IMR-90 (cell line): Measurements from ENCODE around the gene TST.

ENCODE experiments used
- BHLHE40 ChIP-seq: fragments of 150-350 bp; IDR thresholded peaks from 2 replicates; pipeline ENCODE4 v1.6.1; 2016; ENCODE audit warnings: mild to moderate bottlenecking, low read depth, low read length
- CEBPB ChIP-seq: IDR thresholded peaks from 2 replicates; pipeline ENCODE4 v1.6.1; 2012; ENCODE audit warnings: low read depth, low read length, improper control_type of control experiment
- ELK1 ChIP-seq: fragments of 150-350 bp; IDR thresholded peaks from 2 replicates; pipeline ENCODE4 v1.6.1; 2016; ENCODE audit warnings: low read depth, mild to moderate bottlenecking, low read length, moderate library complexity, borderline replicate concordance
- FOS ChIP-seq: fragments of 150-350 bp; IDR thresholded peaks from 2 replicates; pipeline ENCODE4 v1.6.1; 2016; ENCODE audit warnings: low read depth, low read length
- MAZ ChIP-seq: IDR thresholded peaks from 2 replicates; pipeline ENCODE4 v1.6.1; 2012; ENCODE audit warnings: low read depth, mild to moderate bottlenecking, low read length, improper control_type of control experiment, moderate library complexity, borderline replicate concordance
- MXI1 ChIP-seq: IDR thresholded peaks from 2 replicates; pipeline ENCODE4 v1.6.1; 2012; ENCODE audit warnings: low read depth, mild to moderate bottlenecking, low read length, moderate library complexity, borderline replicate concordance
- POLR2A ChIP-seq: IDR thresholded peaks from 2 replicates; pipeline ENCODE4 v1.6.1; 2012; ENCODE audit warnings: mild to moderate bottlenecking, low read depth, low read length
- RAD21 ChIP-seq: IDR thresholded peaks from 2 replicates; pipeline ENCODE4 v1.6.1; 2012; ENCODE audit warnings: low read length, improper control_type of control experiment
- RCOR1 ChIP-seq: IDR thresholded peaks from 2 replicates; pipeline ENCODE4 v1.6.1; 2012; ENCODE audit warnings: mild to moderate bottlenecking, low read length, improper control_type of control experiment; ENCODE audit not compliant: insufficient replicate concordance
- SMC3 ChIP-seq: fragments of 150-350 bp; IDR thresholded peaks from 2 replicates; pipeline ENCODE4 v1.6.1; 2016; ENCODE audit warnings: low read depth, mild to moderate bottlenecking, antibody characterized with exemption, low read length, moderate library complexity
- TF ChIP-seq, protein P1 (sequence below): conservative IDR thresholded peaks from 2 replicates; pipeline ENCODE4 v1.5.1; 2012; ENCODE audit warnings: mild to moderate bottlenecking, low read depth, low read length, improper control_type of control experiment
- TF ChIP-seq, protein P2 (sequence below): fragments of 150-350 bp; IDR thresholded peaks from 2 replicates; pipeline ENCODE4 v1.6.1; 2017; ENCODE audit warnings: mild to moderate bottlenecking, antibody characterized with exemption, low read length, low read depth

GRCh38 chr22:36997746-36998145 is 21.5 kb downstream of the TST start:
- TF ChIP-seq RAD21, result no peak
- TF ChIP-seq, protein P1, sequence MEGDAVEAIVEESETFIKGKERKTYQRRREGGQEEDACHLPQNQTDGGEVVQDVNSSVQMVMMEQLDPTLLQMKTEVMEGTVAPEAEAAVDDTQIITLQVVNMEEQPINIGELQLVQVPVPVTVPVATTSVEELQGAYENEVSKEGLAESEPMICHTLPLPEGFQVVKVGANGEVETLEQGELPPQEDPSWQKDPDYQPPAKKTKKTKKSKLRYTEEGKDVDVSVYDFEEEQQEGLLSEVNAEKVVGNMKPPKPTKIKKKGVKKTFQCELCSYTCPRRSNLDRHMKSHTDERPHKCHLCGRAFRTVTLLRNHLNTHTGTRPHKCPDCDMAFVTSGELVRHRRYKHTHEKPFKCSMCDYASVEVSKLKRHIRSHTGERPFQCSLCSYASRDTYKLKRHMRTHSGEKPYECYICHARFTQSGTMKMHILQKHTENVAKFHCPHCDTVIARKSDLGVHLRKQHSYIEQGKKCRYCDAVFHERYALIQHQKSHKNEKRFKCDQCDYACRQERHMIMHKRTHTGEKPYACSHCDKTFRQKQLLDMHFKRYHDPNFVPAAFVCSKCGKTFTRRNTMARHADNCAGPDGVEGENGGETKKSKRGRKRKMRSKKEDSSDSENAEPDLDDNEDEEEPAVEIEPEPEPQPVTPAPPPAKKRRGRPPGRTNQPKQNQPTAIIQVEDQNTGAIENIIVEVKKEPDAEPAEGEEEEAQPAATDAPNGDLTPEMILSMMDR, result no peak
- TF ChIP-seq POLR2A, result no peak
- TF ChIP-seq ELK1, result no peak
- TF ChIP-seq, protein P2, sequence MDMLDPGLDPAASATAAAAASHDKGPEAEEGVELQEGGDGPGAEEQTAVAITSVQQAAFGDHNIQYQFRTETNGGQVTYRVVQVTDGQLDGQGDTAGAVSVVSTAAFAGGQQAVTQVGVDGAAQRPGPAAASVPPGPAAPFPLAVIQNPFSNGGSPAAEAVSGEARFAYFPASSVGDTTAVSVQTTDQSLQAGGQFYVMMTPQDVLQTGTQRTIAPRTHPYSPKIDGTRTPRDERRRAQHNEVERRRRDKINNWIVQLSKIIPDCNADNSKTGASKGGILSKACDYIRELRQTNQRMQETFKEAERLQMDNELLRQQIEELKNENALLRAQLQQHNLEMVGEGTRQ, result no peak
- TF ChIP-seq CEBPB, result no peak
- no peak for TF ChIP-seq MAZ
- no peak for TF ChIP-seq FOS
- no peak for TF ChIP-seq RCOR1
- TF ChIP-seq BHLHE40, result no peak
- TF ChIP-seq SMC3, result no peak
- no peak for TF ChIP-seq MXI1
